ENCODE results near the gene SLC4A1.

- TF ChIP-seq EZH2 (optimal IDR thresholded peaks at IDR 0.05; ENCODE audit: low read depth, low read length) (no peak), CTCF (IDR thresholded peaks at IDR 0.05; ENCODE audit: low read length) (no peak)
Observed at GRCh38 chr17:44236444-44236991, 31.4 kb downstream of the SLC4A1 start.

Data from MM.1S (cell line).